GM10847 (cell line): Measurements from ENCODE around the gene CTU1.

Source experiments
- POLR2A ChIP-seq: IDR thresholded peaks from 2 replicates; pipeline ENCODE4 v1.6.1; 2011; ENCODE audit not compliant: insufficient read length; ENCODE audit errors: extremely low read depth

CTU1 gene

DNA sequence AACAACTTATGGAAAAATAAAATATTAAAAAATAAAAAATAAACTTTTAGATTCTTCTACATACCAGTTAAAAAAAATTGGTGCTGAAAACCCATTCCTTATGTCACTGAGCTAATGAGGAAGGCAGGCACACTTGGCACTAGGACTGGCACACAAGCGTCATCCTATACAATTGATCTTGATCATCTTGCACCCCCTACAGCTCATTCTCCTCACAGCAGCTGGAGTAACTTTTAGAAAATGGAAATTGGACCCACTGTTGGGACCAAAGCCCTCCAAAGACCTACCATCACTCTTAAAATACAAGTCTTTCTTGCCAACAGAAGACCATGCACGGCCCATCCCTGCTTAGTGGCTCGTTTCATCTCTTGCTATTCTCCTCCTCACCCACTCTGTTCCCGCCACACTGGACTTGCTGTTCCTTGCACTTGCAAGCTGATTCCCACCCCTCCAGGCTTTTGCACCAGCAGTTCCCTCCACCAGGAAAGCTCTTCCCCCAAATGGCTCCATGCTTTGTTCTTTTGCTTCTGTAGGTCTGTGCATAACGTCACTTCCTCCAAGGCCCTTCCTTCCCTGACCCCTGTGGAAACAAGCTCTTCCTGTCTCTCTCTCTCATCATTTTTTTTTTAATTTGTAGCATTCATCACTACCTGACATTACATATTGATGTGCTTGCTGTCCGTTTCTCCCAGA lies 11.6 kb downstream of the CTU1 start:
- no peak for TF ChIP-seq POLR2A

DNA sequence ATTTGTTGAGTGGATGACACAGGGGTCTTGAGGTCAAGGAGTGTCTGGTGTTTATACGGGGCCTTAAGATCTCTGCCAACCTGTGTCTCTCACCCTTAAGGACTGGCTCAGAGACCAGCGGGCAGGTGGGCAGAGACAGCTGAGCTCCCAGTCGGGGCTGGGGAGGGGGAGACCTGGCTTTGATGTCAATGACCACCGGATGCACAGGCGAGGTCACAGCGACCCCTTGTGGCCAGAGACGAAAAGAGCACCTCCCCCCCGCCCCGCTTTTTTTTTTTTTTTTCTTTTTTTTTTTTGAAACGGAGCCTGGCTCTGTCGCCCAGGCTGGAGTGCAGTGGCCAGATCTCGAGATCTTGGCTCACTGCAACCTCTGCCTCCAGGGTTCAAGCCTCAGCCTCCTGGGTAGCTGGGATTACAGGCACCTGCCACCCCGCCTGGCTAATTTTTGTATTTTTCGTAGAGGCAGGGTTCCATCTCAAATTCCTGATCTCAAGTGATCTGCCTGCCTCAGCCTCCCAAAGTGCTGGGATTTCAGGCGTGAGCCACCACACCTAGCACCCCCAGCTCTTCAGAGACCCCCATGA lies 13.4 kb downstream of the CTU1 start:
- no peak for TF ChIP-seq POLR2A

DNA sequence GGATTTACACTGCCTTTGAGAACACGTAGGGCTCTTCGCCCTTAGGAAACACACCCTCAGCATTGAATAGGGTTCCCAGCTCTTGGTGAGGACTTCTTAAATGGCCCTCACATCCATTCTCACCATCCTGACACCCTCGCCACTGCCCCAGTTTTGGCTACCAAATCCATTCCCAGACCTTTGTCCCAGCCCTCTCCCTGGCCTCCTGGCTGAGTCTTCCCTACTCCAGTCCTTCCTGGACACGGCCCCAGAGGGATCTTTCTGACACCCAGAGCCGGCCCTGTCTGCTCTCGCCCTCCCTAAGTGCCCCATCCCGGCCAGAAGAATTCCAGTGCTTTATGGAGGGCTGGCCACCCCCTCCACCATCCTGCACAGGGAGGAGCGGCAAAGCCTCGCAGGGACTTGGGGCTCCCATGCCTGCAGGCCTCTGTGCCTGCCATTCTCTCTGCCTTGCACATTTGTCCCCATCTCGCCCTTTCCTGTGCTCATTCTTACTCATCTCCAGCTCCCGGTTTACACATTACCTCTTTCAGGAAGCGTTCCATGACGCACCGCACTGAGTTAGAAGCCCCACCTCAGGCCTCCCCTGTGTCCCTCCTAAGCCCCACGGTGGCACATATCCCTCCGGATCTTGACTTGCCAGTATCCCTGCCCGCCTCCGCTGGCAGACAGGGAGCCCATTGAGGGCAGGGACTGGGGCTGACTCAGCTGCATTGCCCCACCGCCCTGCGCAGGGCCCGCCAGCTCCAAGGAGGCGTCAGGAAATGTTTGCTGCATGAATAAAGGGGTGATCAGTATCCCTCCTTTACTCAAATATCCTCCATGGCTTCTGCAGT lies 14.5 kb downstream of the CTU1 start:
- no peak for TF ChIP-seq POLR2A

DNA sequence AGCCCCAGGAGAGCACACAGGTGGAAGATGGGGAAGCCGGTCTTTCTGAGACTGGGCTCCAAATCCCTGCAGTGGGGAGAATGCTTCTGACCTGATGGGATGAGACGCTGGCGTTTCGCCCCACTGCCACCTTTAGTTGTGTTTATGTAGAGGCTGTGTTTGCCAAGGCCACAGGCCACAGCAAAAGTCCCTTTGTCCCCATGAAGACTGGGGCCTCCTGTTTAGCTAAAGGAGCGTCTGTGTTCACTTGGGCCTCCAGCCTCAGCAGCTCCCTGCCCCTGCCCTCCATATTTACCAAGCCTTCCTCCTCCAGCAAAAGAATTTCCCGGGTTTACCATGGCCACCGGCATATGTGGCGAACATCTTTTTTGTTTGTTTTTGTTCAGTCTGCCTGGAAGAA lies 15.1 kb downstream of the CTU1 start:
- TF ChIP-seq POLR2A: no peak

DNA sequence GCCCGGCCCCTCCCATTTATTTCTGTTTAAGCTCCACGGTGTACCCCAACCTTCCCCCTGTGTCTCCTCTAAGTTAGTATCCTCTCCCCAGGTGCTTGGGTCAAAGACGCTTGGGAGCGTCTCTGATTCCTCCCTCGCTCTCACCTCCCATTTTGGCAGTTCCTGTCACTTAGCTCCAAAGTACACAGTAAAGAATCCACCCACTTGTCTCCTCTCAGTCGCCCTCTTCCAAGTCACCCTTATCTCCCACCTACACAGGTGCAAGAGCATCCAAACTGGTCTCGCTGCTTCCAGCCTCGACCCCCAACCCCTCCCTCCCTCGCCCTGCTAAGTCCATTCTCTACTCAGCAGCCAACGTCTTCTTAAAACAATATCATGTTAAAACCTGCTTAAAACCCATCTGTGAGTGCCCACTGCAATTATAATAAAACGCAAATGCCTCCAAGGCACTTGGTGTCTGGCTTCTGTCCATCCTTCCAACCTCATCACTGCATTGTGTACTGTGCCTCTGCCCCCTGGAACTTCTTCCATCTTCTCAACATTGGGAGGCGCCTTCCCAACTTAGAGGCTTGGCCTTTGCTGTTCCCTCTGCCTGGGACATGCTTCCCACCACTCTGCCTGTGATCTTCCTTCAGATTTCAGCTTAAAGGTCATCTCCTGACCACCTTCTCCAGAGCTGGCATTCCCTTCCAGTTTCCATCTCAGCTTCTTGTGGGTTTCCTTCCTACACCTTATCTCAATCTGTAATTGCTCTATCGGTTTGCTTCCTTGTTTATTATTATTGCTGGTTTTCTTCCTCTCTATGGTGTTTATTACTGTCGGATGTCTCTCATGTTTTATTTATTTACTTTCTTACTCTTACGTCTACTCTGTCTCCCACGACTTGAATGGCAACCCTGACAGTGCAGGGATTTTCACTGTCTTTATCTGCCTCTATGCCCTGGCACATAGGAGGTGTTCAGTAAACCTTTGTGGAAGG lies 16.0 kb downstream of the CTU1 start:
- TF ChIP-seq POLR2A: no peak

DNA sequence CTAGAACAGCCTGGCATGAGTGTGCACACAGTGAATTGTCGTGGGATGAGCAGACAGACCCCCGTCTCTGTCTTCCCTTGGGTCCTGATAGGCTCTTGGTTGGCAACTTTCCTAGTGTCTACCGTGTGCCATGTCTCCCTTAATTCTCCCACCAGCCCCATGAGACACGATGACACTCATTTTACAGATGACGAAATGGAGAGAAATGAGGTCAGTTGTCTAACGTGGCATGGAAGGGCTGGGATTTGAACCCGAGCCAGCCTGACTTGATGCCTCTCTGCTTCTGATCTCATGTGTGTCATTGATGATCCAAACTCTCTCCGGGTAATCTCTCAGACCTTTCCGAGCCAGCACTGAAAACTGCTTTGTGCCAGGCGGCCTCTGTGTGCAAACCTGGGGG lies 17.1 kb downstream of the CTU1 start:
- TF ChIP-seq POLR2A: no peak

DNA sequence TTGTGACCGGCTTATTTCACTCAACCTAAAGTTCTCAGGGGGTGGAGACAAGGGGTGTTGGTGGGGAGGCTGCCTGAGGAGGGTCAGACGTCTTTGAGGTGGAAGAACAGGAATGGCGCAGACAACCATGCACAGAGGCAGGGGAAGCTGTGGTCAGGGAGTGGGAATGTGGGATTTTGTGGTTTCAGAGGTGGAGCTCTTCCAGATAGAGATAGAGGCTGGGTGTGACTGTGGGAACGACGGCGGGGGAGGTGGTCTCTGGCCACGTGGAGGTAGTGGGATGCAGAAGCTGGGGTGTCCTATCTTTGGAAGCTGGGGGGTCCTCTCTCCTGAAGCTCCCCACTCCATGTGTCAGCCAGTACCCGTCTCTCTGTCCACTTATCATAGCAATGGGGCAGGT lies 17.7 kb downstream of the CTU1 start:
- TF ChIP-seq POLR2A: no peak

DNA sequence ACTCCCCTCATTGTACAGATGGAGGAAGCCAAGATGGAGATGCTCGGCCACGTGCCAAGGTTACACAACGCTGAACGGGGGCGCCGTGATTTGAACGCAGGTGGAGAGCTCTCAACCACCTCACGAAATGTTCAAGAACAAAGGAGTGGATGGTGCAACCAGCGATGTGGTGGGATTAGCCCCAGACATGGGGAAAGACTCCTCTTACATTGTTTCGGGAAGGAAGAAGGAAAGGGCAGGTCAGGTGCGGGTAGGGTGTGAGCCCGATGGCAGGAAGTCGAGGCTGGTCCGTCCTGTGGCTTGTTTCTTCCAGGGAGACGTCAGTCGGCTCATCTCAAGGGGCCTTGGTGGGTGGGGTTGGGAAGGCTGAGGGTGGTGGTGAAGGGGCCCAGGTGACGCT lies 18.4 kb downstream of the CTU1 start:
- TF ChIP-seq POLR2A: no peak

DNA sequence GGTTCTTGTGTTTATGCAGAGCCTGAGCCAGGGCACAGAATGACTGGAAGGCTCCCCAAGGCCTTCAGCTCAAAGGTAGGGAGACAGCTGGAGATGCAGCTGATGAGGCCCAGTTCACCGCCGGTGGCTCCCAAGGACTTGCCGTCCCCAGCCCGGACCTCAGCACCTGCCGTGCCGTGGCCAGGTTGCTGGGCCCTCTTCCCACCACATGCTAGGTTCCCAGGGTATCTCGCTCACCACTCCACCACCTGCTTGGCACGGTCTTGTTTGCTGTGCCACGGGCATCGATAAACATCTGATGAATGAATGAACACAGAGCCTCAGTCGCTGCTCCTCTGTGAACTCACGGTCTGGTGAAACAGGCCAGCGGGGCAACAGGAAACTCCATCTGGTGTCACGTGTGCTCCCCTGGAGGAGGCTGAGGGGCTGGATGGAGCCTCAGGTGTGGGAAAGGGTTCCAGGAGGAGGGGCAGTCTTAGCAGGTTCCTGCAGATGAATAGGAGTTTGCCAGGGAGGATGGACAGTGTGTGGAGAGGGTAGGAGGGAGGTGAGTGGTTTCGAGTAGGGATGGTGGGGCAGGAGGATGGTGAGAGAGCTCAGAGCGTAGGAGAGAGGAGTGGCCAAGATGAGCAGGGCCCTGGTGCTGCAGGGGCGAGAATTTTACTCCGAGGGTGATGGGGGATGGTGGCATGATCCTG lies 21.9 kb downstream of the CTU1 start:
- no peak for TF ChIP-seq POLR2A

DNA sequence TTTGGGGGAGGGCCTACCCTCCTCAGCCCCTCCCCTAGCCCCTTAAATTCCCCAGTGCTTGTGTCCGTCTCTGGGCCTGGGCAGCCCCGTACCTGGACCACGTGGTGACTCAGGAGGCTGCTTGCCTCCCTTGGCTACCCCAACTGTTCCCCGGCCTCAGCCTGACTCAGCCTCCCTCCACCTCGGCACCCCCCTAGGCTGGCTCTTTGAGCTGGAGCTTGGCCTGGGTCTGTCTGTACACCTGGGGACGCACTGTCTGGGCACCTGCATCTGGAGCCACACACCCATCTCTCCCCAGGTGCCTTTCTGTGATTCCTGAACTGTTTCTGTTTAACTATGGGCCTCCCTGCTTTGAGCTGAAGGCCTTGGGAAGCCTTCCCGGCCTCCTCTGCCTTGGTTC lies 23.7 kb downstream of the CTU1 start:
- no peak for TF ChIP-seq POLR2A

DNA sequence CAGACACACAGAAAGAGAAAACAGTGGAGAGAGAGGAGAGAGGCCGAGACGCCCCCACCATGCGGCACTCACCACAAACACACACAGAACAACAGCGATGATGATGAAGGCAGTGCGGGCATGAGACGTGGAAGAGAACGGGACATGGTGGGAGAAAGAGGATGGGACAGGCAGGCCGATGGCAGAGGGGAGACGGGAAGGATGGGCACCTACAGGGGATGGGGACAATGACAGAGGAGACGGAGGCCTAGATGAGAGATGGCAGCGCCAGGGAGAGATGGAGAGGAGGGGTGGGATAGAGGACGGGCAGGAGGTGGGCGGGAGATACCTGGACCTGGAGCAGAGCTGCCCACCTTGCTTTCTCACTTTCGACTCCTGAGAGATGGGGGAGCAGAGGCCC lies 24.4 kb downstream of the CTU1 start:
- TF ChIP-seq POLR2A: no peak

DNA sequence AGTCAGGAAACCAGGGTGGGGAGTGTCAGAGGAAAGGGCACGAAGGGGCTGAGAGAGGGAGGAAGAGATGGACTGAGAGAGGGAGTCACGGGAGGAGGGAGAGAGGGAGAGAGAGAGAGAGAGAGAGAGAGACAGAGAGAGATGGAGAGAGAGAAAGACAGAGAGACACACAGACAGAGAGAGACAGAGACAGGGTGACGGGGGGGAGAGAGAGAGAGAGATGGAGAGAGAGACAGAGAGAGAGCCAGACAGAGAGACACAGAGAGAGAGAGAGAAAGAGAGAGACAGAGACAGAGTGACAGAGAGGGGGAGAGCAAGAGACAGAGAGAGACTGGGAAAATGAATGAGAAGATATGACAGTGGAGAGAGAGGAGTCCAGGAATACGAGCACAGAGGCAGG lies 25.0 kb downstream of the CTU1 start:
- TF ChIP-seq POLR2A: no peak

DNA sequence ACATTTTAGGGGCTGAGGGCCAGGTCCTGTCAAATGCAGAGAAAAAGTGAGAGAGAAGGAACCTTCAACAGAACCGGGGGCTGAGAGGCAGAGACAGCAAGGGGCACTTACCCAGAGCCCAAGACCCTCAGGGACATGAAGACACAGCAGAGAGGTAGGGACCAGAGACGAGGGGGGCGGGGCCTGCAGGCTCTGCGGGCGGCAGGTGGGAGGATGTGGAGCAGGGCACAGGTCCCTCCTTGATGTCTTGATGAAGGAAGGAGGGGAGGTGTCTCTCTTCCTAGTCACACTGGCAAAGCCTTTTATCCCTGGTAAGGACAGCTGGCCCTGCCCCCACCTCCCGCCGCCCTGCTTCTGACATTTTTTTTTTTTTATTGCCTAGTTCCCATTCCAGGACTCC lies 25.6 kb downstream of the CTU1 start, which contains the start of gene KLK14:
TSS of gene KLK14 (minus strand) at position 277 of the 400 bp plus-strand sequence. CDS start at position 4, 273 bp downstream.
- TF ChIP-seq POLR2A: no peak

DNA sequence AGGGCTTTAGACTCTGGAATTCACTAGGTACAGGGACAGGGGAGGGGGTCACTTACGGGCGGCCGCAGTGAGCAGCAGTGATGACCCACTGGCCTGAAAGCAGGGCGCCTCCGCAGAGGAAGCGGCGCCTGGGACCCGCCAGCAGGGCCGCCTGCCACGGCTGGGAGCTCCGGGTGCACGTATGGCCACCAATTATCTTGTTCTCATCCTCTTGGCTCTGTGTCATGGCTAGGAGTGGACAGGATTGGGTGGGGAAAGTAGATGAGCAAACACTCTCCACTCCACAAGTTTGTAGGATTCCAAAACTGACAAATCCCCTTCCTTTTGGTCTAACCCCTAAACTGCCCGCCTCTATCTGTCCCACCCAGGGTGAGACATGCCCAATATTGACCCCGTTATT lies 26.7 kb downstream of the CTU1 start:
- no peak for TF ChIP-seq POLR2A
